Ishikawa (cell line): ENCODE data around the gene MBTD1.

ENCODE experiments used
- CEBPB ChIP-seq: IDR thresholded peaks from 2 replicates; pipeline ENCODE4 v1.6.1; 2012
- EGR1 ChIP-seq: IDR thresholded peaks from 2 replicates; pipeline ENCODE4 v1.6.1; 2012
- EP300 ChIP-seq: IDR thresholded peaks from 2 replicates; pipeline ENCODE4 v1.6.1; 2012; ENCODE audit warnings: borderline replicate concordance
- RAD21 ChIP-seq: IDR thresholded peaks from 2 replicates; pipeline ENCODE4 v1.6.1; 2012; ENCODE audit warnings: low read depth
- REST ChIP-seq: IDR thresholded peaks from 2 replicates; pipeline ENCODE4 v1.6.1; 2012; ENCODE audit warnings: low read depth, mild to moderate bottlenecking
- TAF1 ChIP-seq: IDR thresholded peaks from 2 replicates; pipeline ENCODE4 v1.6.1; 2012; ENCODE audit warnings: low read depth, mild to moderate bottlenecking
- YY1 ChIP-seq: IDR thresholded peaks from 2 replicates; pipeline ENCODE4 v1.6.1; 2012; ENCODE audit warnings: low read depth

- TF ChIP-seq TAF1, result no peak
- no peak for TF ChIP-seq YY1
- TF ChIP-seq RAD21, result no peak
- TF ChIP-seq REST, result no peak
- no peak for TF ChIP-seq EGR1
- TF ChIP-seq EP300, result no peak
- no peak for TF ChIP-seq CEBPB
These were observed 13.0 kb upstream of the MBTD1 start for GRCh38 chr17:51272812-51273211.
